Ishikawa (cell line): ENCODE data around the gene PLSCR1.

Source experiments
- NFIC ChIP-seq: IDR thresholded peaks from 2 replicates; pipeline ENCODE4 v1.6.1; 2012
- TCF12 ChIP-seq: IDR thresholded peaks from 2 replicates; pipeline ENCODE4 v1.6.1; 2012; ENCODE audit warnings: low read depth

DNA sequence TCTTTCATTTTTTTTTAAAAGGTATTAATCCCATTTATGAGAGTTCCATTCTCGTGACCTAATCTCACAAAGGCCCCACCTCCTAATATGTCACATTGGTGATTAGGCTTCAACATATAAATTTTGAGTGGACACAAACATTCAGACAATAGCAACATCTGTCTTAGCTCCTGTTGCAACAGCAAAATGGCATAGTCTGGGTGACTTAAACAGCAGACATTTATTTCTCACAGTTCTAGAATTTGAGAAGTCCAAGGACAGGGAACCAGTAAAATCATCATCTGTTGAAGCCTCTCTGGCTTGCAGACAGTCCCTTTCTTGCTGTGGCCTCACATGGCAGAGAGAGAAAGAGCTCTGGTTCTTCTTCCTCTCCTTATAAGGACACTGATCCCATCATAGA lies 71.8 kb downstream of the PLSCR1 start:
- TF ChIP-seq NFIC (no peak), TCF12 (no peak)
